KOPT-K1 (cell line): Measurements from ENCODE around the gene LETM1.

ENCODE experiments used
- H3K27ac ChIP-seq: fragments of 200-600 bp; sonication (generic); 2 replicates; pipeline ENCODE4 v1.5.1; 2016; ENCODE audit warnings: antibody characterized with exemption, mild to moderate bottlenecking, low read depth, low read length; ENCODE audit not compliant: poor library complexity, severe bottlenecking
- H3K36me3 ChIP-seq: fragments of 200-600 bp; sonication (generic); 2 replicates; pipeline ENCODE4 v1.5.1; 2017; ENCODE audit warnings: antibody characterized with exemption, mild to moderate bottlenecking, low read length, moderate library complexity; ENCODE audit not compliant: insufficient read depth
- H3K9me3 ChIP-seq: fragments of 200-600 bp; sonication (generic); 2 replicates; pipeline ENCODE4 v1.5.1; 2017; ENCODE audit warnings: antibody characterized with exemption, low read length, mild to moderate bottlenecking; ENCODE audit not compliant: insufficient read depth, poor library complexity, severe bottlenecking

Gene LETM1

GRCh38 chr4:1883583-1883982 lies 27.6 kb upstream of the LETM1 start:
- Histone ChIP-seq H3K9me3 (no peaks in the 10 kb centered on the region), H3K36me3 (peaks cover 51% of the 10 kb centered on the region)

GRCh38 chr4:1882850-1883271 lies 26.9 kb upstream of the LETM1 start:
- Histone ChIP-seq H3K27ac (no peak overlapping the region), H3K36me3 (peaks cover 56% of the 10 kb centered on the region), H3K9me3 (no peaks in the 10 kb centered on the region)

More at GRCh38 chr4:1883583-1883982, 27.6 kb upstream of the LETM1 start:
- H3K27ac ChIP-seq: no peak overlapping the region

- peaks cover 59% of the 10 kb centered on the region for H3K36me3 ChIP-seq
- no peak overlapping the region for H3K27ac ChIP-seq
- no peaks in the 10 kb centered on the region for H3K9me3 ChIP-seq
Observed at GRCh38 chr4:1880332-1880731, 24.4 kb upstream of the LETM1 start.

GRCh38 chr4:1879485-1879884 lies 23.5 kb upstream of the LETM1 start:
- Histone ChIP-seq H3K9me3 (no peaks in the 10 kb centered on the region), H3K36me3 (peaks cover 64% of the 10 kb centered on the region), H3K27ac (no peak overlapping the region)

- H3K36me3 ChIP-seq: peaks cover 34% of the 10 kb centered on the region
- H3K27ac ChIP-seq: peak overlapping the region; percentile 98
- no peaks in the 10 kb centered on the region for H3K9me3 ChIP-seq
Observed at GRCh38 chr4:1874201-1874600, 18.2 kb upstream of the LETM1 start.

- H3K27ac ChIP-seq: peak overlapping the region; percentile 98
- H3K36me3 ChIP-seq: peaks cover 34% of the 10 kb centered on the region
- no peaks in the 10 kb centered on the region for H3K9me3 ChIP-seq
Observed at GRCh38 chr4:1873776-1874175, 17.8 kb upstream of the LETM1 start.

GRCh38 chr4:1873291-1873690 lies 17.3 kb upstream of the LETM1 start:
- H3K27ac ChIP-seq: peak overlapping the region; percentile 98
- H3K9me3 ChIP-seq: no peaks in the 10 kb centered on the region
- H3K36me3 ChIP-seq: peaks cover 29% of the 10 kb centered on the region

GRCh38 chr4:1872870-1873269 lies 16.9 kb upstream of the LETM1 start:
- Histone ChIP-seq H3K9me3 (no peaks in the 10 kb centered on the region), H3K36me3 (peaks cover 28% of the 10 kb centered on the region), H3K27ac (peak overlapping the region; percentile 98)

GRCh38 chr4:1871471-1872021 lies 15.6 kb upstream of the LETM1 start:
- no peaks in the 10 kb centered on the region for H3K9me3 ChIP-seq

GRCh38 chr4:1870578-1871443 lies 14.9 kb upstream of the LETM1 start, which contains the start of gene NSD2:
Gene NSD2 (plus strand): TSS chr4:1871393. CDS start chr4:1900655, 29,262 bp downstream.
- peak within 1 kb of the TSS; percentile 100 for H3K27ac ChIP-seq
- H3K36me3 ChIP-seq: peaks cover 17% of the 10 kb centered on the region; the same call in 1 of the 2 replicates
- H3K9me3 ChIP-seq: no peaks in the 10 kb centered on the region

More at GRCh38 chr4:1871471-1872021, 15.6 kb upstream of the LETM1 start:
- Histone ChIP-seq H3K27ac (peak overlapping the region; percentile 98), H3K36me3 (peaks cover 17% of the 10 kb centered on the region)

GRCh38 chr4:1870328-1870577 lies 14.3 kb upstream of the LETM1 start:
- no peaks in the 10 kb centered on the region for H3K9me3 ChIP-seq
- H3K36me3 ChIP-seq: peaks cover 17% of the 10 kb centered on the region; the same call in 1 of the 2 replicates
- peak overlapping the region; percentile 100 for H3K27ac ChIP-seq

GRCh38 chr4:1869530-1870327 lies 13.8 kb upstream of the LETM1 start:
- Histone ChIP-seq H3K9me3 (no peaks in the 10 kb centered on the region), H3K36me3 (peaks cover 12% of the 10 kb centered on the region; the same call in 1 of the 2 replicates), H3K27ac (peak overlapping the region; percentile 100)

- H3K36me3 ChIP-seq: 0 out of 2 replicates have a peak, but pooled peaks cover 4% of the 10 kb centered on the region
- no peaks in the 10 kb centered on the region for H3K9me3 ChIP-seq
- no peak overlapping the region for H3K27ac ChIP-seq
Observed at GRCh38 chr4:1868912-1869311, 13.0 kb upstream of the LETM1 start.

- H3K27ac ChIP-seq: no peak overlapping the region
- H3K9me3 ChIP-seq: no peaks in the 10 kb centered on the region
- H3K36me3 ChIP-seq: no peaks in the 10 kb centered on the region
Observed at GRCh38 chr4:1868293-1868692, 12.3 kb upstream of the LETM1 start.

GRCh38 chr4:1866189-1866661 lies 10.3 kb upstream of the LETM1 start:
- H3K36me3 ChIP-seq: no peaks in the 10 kb centered on the region
- no peaks in the 10 kb centered on the region for H3K9me3 ChIP-seq
- no peak overlapping the region for H3K27ac ChIP-seq
